A549 (cell line): ENCODE results near the gene BARX2. TPM values are rescaled to one million over a fixed set of nuclear protein-coding genes. Genes with fewer than 3 reads are reported as not detected.

Experiments
- ATAC-seq, 2 experiments: fragments of 200-7000 bp in 1 of 2; fragments of >200 bp in 1 of 2; cut with Nextera tagmentation in 1 of 2; cut with Tn5 transposase in 1 of 2; 3 replicates each; pipeline versions ENCODE4 v1.8.0 to v1.9.1; 2018 to 2020; ENCODE audit warnings: mild to moderate bottlenecking in 1 of 2, moderate library complexity in 1 of 2
- CTCF ChIA-PET: fragments of 300-600 bp; sonication (Branson Sonifier 250); formaldehyde crosslinking; extraction: SDS; loops from one replicate; lab custom pipeline; 2021; ENCODE audit warnings: antibody characterized with exemption, inconsistent platforms; lab: Yijun Ruan, JAX
- POLR2A ChIA-PET: fragments of 350-600 bp; formaldehyde crosslinking; extraction: SDS; loops from one replicate; lab custom pipeline; 2021; ENCODE audit warnings: antibody characterized with exemption, inconsistent platforms; lab: Yijun Ruan, JAX
- DNase-seq, 2 experiments: peaks; one replicate each; pipeline versions ENCODE4 v3.0.0 to v3.0.0-alpha.2; 2011 to 2016; ENCODE audit warnings: low read depth in 1 of 2, low spot score in 1 of 2
- FAIRE-seq: peaks from 2 replicates; lab custom pipeline; 2011; peaks lifted over from hg19 to GRCh38; lab: Jason Lieb, UNC
- H3K27ac ChIP-seq, 2 experiments: fragments of >200 bp; sonication (Bioruptor Twin); formaldehyde crosslinking; 3 replicates each; pipeline ENCODE4 v1.5.1; 2016 to 2017
- H3K4me1 ChIP-seq: fragments of >200 bp; sonication (Bioruptor Twin); formaldehyde crosslinking; 3 replicates; pipeline ENCODE4 v1.6.1; 2016
- H3K4me2 ChIP-seq: fragments of >200 bp; sonication (Bioruptor Twin); formaldehyde crosslinking; 3 replicates; pipeline ENCODE4 v1.6.1; 2016
- H3K4me3 ChIP-seq: fragments of >200 bp; sonication (Bioruptor Twin); formaldehyde crosslinking; 3 replicates; pipeline ENCODE4 v1.5.1; 2016
- H3K9me3 ChIP-seq: fragments of >200 bp; sonication (Bioruptor Twin); formaldehyde crosslinking; 3 replicates; pipeline ENCODE4 v1.6.1; 2016
- BHLHE40 ChIP-seq: IDR thresholded peaks from 2 replicates; pipeline ENCODE4 v1.6.1; 2012; ENCODE audit warnings: low read depth, low read length, inconsistent platforms
- CBX2 ChIP-seq: fragments of 200-600 bp; sonication (generic); IDR thresholded peaks from 2 replicates; pipeline ENCODE4 v1.6.1; 2016; ENCODE audit warnings: low read depth, mild to moderate bottlenecking, borderline replicate concordance
- CBX8 ChIP-seq: fragments of 200-600 bp; sonication (generic); IDR thresholded peaks from 2 replicates; pipeline ENCODE4 v1.6.1; 2016
- CHD4 ChIP-seq: fragments of 200-600 bp; sonication (generic); IDR thresholded peaks from 2 replicates; pipeline ENCODE4 v1.6.1; 2016; ENCODE audit warnings: antibody characterized with exemption, mild to moderate bottlenecking, borderline replicate concordance
- CTCF ChIP-seq: fragments of >200 bp; sonication (Bioruptor Twin); formaldehyde crosslinking; IDR thresholded peaks from 3 replicates; pipeline ENCODE4 v1.5.1; 2016
- EP300 ChIP-seq, 2 experiments: fragments of >200 bp; sonication (Bioruptor Twin); formaldehyde crosslinking; IDR thresholded peaks; 2 replicates in 1 of 2; 3 replicates in 1 of 2; pipeline ENCODE4 v1.6.1; 2016 to 2017
- ESRRA ChIP-seq: fragments of 150-350 bp; IDR thresholded peaks from 2 replicates; pipeline ENCODE4 v1.6.1; 2014; ENCODE audit warnings: mild to moderate bottlenecking, low read length, borderline replicate concordance
- FOSB ChIP-seq: fragments of 250-450 bp; sonication (Bioruptor Pico); IDR thresholded peaks from 2 replicates; pipeline ENCODE4 v1.5.0; 2020; ENCODE audit warnings: mild to moderate bottlenecking, moderate library complexity
- FOXS1 ChIP-seq: fragments of 250-450 bp; sonication (Bioruptor Pico); IDR thresholded peaks from 2 replicates; pipeline ENCODE4 v1.5.0; 2020; ENCODE audit warnings: mild to moderate bottlenecking, moderate library complexity
- HDAC2 ChIP-seq: fragments of 200-600 bp; sonication (generic); IDR thresholded peaks from 2 replicates; pipeline ENCODE4 v1.6.1; 2016
- HOXA7 ChIP-seq: fragments of 250-450 bp; sonication (Bioruptor Pico); IDR thresholded peaks from 2 replicates; pipeline ENCODE4 v1.5.0; 2020; ENCODE audit warnings: mild to moderate bottlenecking, moderate library complexity
- HOXB5 ChIP-seq: fragments of 250-450 bp; sonication (Bioruptor Pico); IDR thresholded peaks from 2 replicates; pipeline ENCODE4 v1.5.0; 2020; ENCODE audit warnings: mild to moderate bottlenecking, moderate library complexity
- MAFK ChIP-seq: fragments of 450-650 bp; IDR thresholded peaks from 2 replicates; pipeline ENCODE4 v1.6.1; 2014; ENCODE audit not compliant: partially characterized antibody
- MAZ ChIP-seq: fragments of 150-350 bp; IDR thresholded peaks from 2 replicates; pipeline ENCODE4 v1.6.1; 2014; ENCODE audit warnings: antibody characterized with exemption, low read depth, low read length, borderline replicate concordance
- NFE2L2 ChIP-seq: fragments of 150-350 bp; conservative IDR thresholded peaks from 2 replicates; pipeline ENCODE4 v1.6.1; 2014; ENCODE audit warnings: low read length
- POLR2A ChIP-seq: IDR thresholded peaks from 2 replicates; pipeline ENCODE4 v1.6.1; 2012; ENCODE audit warnings: mild to moderate bottlenecking, low read length
- POLR2AphosphoS2 ChIP-seq: conservative IDR thresholded peaks from 2 replicates; pipeline ENCODE4 v1.6.1; 2012; ENCODE audit warnings: low read length, improper control_type of control experiment, inconsistent platforms
- RAD21 ChIP-seq, 2 experiments: fragments of >200 bp in 1 of 2; sonication (Bioruptor Twin) in 1 of 2; formaldehyde crosslinking in 1 of 2; IDR thresholded peaks in 1 of 2; conservative IDR thresholded peaks in 1 of 2; 2 replicates in 1 of 2; 3 replicates in 1 of 2; pipeline ENCODE4 v1.6.1; 2012 to 2018; ENCODE audit warnings: inconsistent platforms in 1 of 2
- RARB ChIP-seq: fragments of 250-450 bp; sonication (Bioruptor Pico); IDR thresholded peaks from 2 replicates; pipeline ENCODE4 v1.8.0; 2021; ENCODE audit warnings: mild to moderate bottlenecking, moderate library complexity
- SMC3 ChIP-seq: fragments of >200 bp; sonication (Bioruptor Twin); formaldehyde crosslinking; IDR thresholded peaks from 3 replicates; pipeline ENCODE4 v1.6.1; 2018; ENCODE audit warnings: inconsistent platforms
- TFCP2L1 ChIP-seq: fragments of 250-450 bp; sonication (Bioruptor Pico); IDR thresholded peaks from 2 replicates; pipeline ENCODE4 v1.5.0; 2021; ENCODE audit warnings: mild to moderate bottlenecking
- TP53 ChIP-seq: fragments of 250-450 bp; sonication (Bioruptor Pico); IDR thresholded peaks from 2 replicates; pipeline ENCODE4 v1.5.0; 2021; ENCODE audit warnings: mild to moderate bottlenecking, moderate library complexity
- ZFP36 ChIP-seq: fragments of 450-650 bp; IDR thresholded peaks from 2 replicates; pipeline ENCODE4 v1.6.1; 2014; ENCODE audit warnings: borderline replicate concordance; ENCODE audit not compliant: partially characterized antibody
- ZNF302 ChIP-seq: fragments of 250-450 bp; sonication (Bioruptor Pico); IDR thresholded peaks from 2 replicates; pipeline ENCODE4 v1.9.0; 2021; ENCODE audit warnings: inconsistent platforms, mild to moderate bottlenecking, moderate library complexity
- WGBS: methylation state at CpG from one replicate; pipeline ENCODE4 v1.1.6; 2017; ENCODE audit errors: missing lambda C conversion rate; 5-methylcytosine and 5-hydroxymethylcytosine counted together
- polyA plus RNA-seq, 4 experiments: library from polyadenylated mRNA; depleted of rRNA in 3 of 4; stranded (reverse); fragments of >200 nt; fragmentation: RNase III in 1 of 4; extraction: RNeasy Plus Mini Kit Qiagen cat#74134 plus additional on column Dnase treatment in 1 of 4; gene quantifications; 2 replicates in 3 of 4; 3 replicates in 1 of 4; pipeline ENCODE4 v1.2.3, GENCODE V29; 2011 to 2017
- TF ChIP-seq, protein P1 (sequence below): fragments of 450-650 bp; IDR thresholded peaks from 2 replicates; pipeline ENCODE4 v1.6.1; 2014; ENCODE audit warnings: antibody characterized with exemption
- TF ChIP-seq, protein P2 (sequence below): IDR thresholded peaks from 2 replicates; pipeline ENCODE4 v1.6.1; 2012; ENCODE audit warnings: low read depth, borderline replicate concordance

Gene BARX2
- polyA plus RNA-seq, 2 of the 4 experiments (the other 2 are of a cell fraction): not detected

GRCh38 chr11:129368889-129369672 is 6.6 kb upstream of the BARX2 start:
- CTCF ChIA-PET: interaction anchor here (0.7 kb wide), 1 partner anchor 381 kb away, joined by 5 read pairs; no protein-coding TSS in a partner anchor
- WGBS: 19% methylated on average over 4 of the region's 4 CpGs
- FAIRE-seq: no peak

DNA sequence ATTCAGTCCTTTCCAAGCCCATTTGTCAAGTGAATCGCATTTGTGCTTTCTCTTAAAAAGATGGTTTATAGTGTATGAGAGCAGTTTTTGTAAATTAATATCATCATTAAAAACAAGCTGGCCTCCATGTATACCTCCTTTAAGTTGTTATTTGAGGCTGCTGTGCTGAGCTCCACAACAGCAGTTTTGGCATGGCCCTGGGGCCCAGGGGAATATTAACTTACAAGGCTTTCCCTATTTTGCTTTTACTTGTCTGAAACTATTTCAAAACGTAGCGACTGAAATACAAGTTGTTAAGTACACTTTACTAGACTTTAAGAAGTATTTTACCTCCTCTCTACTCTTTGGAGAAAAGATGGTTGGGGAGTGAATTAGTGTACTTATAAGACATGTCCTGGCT is 4.9 kb upstream of the BARX2 start:
- no peak overlapping the region for H3K4me3 ChIP-seq
- ATAC-seq (no peak), FAIRE-seq (no peak), DNase-seq (no peak)
- H3K9me3 ChIP-seq: no peaks in the 10 kb centered on the region
- 34% methylated on average over 3 of the region's 3 CpGs for WGBS
- CTCF ChIA-PET: interaction anchor here (1.2 to 2.5 kb wide), 2 partner anchors 271 to 380 kb away, joined by 3 to 10 read pairs; no protein-coding TSS in a partner anchor
- H3K4me2 ChIP-seq: no peak overlapping the region
- no peak overlapping the region for H3K27ac ChIP-seq
- peaks cover 18% of the 10 kb centered on the region; the same call in 2 of the 3 replicates for H3K4me1 ChIP-seq
- TF ChIP-seq EP300 (IDR thresholded peaks at IDR 0.05) (no peak), RARB (CRISPR knock-in tag) (no peak), MAFK (no peak), TFCP2L1 (no peak), FOXS1 (CRISPR knock-in tag) (no peak), SMC3 (no peak)
- POLR2A ChIA-PET: no interaction called here

More at GRCh38 chr11:129368889-129369672, 6.6 kb upstream of the BARX2 start:
- Histone ChIP-seq H3K4me3 (no peak overlapping the region), H3K4me1 (peaks cover 12% of the 10 kb centered on the region; the same call in 2 of the 3 replicates), H3K4me2 (no peak overlapping the region), H3K9me3 (no peaks in the 10 kb centered on the region), H3K27ac (no peak overlapping the region)
- ATAC-seq (no peak), DNase-seq (no peak)
- POLR2A ChIA-PET: no interaction called here
- TF ChIP-seq CBX2 (no peak), ZNF302 (CRISPR knock-in tag) (no peak), BHLHE40 (no peak)

DNA sequence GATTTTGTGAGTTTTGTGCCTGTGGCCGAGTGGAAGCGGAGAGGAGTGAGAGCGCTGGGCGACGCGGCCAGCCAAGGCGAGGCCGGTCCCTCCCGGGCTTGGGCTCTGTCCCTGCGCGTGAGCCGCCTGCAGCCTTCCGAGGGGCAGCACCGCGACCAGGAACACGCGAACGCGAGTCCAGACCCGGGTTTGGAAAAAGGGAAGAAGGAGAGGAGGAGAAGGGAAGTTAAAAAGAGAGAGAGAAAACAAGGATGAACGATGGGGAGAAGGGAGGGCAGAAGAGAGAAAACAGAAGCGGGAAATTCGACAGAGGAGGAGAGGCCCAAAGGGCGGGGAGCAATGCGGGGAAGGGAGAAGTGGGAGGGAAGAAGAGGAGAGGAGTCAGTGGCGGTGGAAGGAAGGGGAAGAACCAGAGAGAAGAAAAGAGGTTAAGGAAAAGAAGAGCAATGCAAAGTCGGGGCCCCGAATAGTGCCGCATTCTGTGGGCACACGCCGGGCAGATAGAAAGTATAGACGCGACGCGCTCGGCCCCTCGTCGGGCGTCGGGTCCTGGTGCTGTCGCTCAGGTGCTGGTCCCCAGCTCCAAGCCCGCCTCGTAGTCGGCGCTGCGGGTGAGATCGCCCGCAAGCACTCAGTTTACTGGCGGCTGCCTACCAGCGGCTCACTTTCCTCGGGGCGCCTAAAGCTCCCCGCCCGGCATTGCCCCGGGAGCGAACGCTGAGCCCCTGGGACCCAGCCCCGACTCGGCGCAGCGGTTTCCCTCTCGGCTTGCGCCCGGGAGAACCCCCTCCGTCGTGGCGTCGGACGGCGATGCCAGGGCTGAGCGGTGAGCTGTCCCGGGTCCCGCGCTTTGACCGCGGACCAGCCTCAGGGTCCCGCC is 2.8 kb upstream of the BARX2 start:
- CTCF ChIA-PET: interaction anchor here (1.0 to 2.5 kb wide), 6 partner anchors 8 to 379 kb away, joined by 3 to 10 read pairs (median 4); no protein-coding TSS in a partner anchor

GRCh38 chr11:129373489-129373953 is 2.1 kb upstream of the BARX2 start:
- ATAC-seq (no peak; a peak in 1 of 6 replicates), FAIRE-seq (no peak), DNase-seq (no peak)
- 9% methylated on average over 16 of the region's 24 CpGs for WGBS
- CTCF ChIA-PET: interaction anchor here (0.7 to 1.3 kb wide), 6 partner anchors 9 to 514 kb away, joined by 3 to 5 read pairs (median 4); no protein-coding TSS in a partner anchor
- Histone ChIP-seq H3K9me3 (no peaks in the 10 kb centered on the region), H3K27ac (no peak overlapping the region), H3K4me2 (peak overlapping the region; percentile 86), H3K4me1 (peaks cover 18% of the 10 kb centered on the region; the same call in 2 of the 3 replicates), H3K4me3 (peak overlapping the region; percentile 42)
- POLR2A ChIA-PET: no interaction called here
- no peak for TF ChIP-seq ESRRA
- no peak for TF ChIP-seq HDAC2
- no peak for TF ChIP-seq POLR2AphosphoS2
- no peak for TF ChIP-seq CBX8
- TF ChIP-seq, protein P1, sequence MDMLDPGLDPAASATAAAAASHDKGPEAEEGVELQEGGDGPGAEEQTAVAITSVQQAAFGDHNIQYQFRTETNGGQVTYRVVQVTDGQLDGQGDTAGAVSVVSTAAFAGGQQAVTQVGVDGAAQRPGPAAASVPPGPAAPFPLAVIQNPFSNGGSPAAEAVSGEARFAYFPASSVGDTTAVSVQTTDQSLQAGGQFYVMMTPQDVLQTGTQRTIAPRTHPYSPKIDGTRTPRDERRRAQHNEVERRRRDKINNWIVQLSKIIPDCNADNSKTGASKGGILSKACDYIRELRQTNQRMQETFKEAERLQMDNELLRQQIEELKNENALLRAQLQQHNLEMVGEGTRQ: no peak
- TF ChIP-seq HOXA7 (CRISPR knock-in tag): no peak
- TF ChIP-seq CTCF: no peak
- no peak for TF ChIP-seq FOSB (CRISPR knock-in tag)
- TF ChIP-seq RAD21 (conservative IDR thresholded peaks at IDR 0.05 in 1 of 2, IDR thresholded peaks at IDR 0.05 in 1 of 2): no peak
- TF ChIP-seq, protein P2, sequence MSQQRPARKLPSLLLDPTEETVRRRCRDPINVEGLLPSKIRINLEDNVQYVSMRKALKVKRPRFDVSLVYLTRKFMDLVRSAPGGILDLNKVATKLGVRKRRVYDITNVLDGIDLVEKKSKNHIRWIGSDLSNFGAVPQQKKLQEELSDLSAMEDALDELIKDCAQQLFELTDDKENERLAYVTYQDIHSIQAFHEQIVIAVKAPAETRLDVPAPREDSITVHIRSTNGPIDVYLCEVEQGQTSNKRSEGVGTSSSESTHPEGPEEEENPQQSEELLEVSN: no peak
- TF ChIP-seq BHLHE40: no peak

More for the DNA sequence above, 2.8 kb upstream of the BARX2 start:
- TF ChIP-seq MAFK (no peak), CHD4 (no peak), CBX8 (no peak), MAZ (no peak), POLR2A (no peak), TP53 (CRISPR knock-in tag) (no peak), NFE2L2 (no peak), SMC3 (no peak), ZFP36 (no peak), FOXS1 (CRISPR knock-in tag) (no peak), HOXB5 (CRISPR knock-in tag) (no peak)
- TF ChIP-seq, protein P2: no peak
- ATAC-seq: peak in 1 of 2 experiments; percentile 24; a peak in 3 of 6 replicates
- Histone ChIP-seq H3K4me2 (peak overlapping the region; percentile 86), H3K4me1 (peaks cover 18% of the 10 kb centered on the region; the same call in 2 of the 3 replicates), H3K27ac (no peak overlapping the region), H3K9me3 (no peaks in the 10 kb centered on the region), H3K4me3 (peak overlapping the region; percentile 42)
- WGBS: 25% methylated on average over 41 of the region's 77 CpGs
- FAIRE-seq: no peak
- POLR2A ChIA-PET: no interaction called here
- no peak for DNase-seq
